Sciatic nerve (tissue), 2 donors: ENCODE data around the gene BACH2. TPM values are rescaled to one million over a fixed set of nuclear protein-coding genes. Genes with fewer than 3 reads are reported as not detected.

ENCODE experiments used
- ATAC-seq: fragments of 200-7000 bp; cut with Tn5 transposase; one replicate; pipeline ENCODE4 v1.9.1; 2020; ENCODE audit warnings: mild to moderate bottlenecking, moderate library complexity
- DNase-seq: peaks from one replicate; pipeline ENCODE4 v3.0.0-alpha.2; 2020; ENCODE audit warnings: low spot score
- intact Hi-C: fragments of 100-400 bp; cut with DNase I; formaldehyde crosslinking; loops from one replicate; pipeline ENCODE4 v1.14.2; 2022
- total RNA-seq: library from RNA; stranded (reverse); fragmentation: NEBNext Ultra II Directional; extraction: Animal tissue kit (Norgen Biotek cat#: 25700); gene quantifications from one replicate; pipeline ENCODE4 v1.2.1, GENCODE V29; 2021
- donor health status: DM: no; HTN: no; CAD: no.
- donor health status: DM: no; HTN: no; CAD: no.

Gene BACH2
- total RNA-seq, 1 donor from 2014 or later, result 25.3 TPM

DNA sequence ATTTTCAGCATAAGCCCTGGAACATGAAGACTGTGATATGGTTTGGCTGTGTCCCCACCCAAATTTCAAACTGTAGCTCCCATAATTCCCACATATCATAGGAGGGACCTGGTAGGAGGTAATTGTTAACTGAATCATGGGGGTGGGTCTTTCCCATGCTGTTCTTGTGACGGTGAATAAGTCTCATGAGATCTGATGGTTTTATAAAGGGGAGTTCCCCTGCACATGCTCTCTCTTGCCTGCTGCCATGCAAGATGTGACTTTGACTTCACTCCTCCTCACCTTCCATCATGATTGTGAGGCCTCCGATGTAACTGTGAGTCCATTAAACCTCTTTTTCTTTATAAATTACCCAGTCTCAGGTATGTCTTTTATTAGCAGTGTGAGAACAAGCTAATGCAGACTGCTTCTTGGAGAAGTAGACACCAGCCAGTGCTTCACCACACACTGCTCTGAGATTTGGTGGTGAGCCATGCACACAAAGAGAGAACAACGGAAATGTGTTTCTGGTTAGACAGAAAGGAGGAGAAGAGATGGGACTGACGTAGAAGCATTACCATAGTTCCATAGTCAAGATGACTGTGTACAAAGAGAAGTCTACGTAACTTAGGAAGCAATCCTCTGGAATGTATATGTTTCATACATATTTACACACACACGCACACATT, 97.8 kb downstream of the BACH2 start:
- no peak for ATAC-seq
- intact Hi-C loops, result no loop called here

DNA sequence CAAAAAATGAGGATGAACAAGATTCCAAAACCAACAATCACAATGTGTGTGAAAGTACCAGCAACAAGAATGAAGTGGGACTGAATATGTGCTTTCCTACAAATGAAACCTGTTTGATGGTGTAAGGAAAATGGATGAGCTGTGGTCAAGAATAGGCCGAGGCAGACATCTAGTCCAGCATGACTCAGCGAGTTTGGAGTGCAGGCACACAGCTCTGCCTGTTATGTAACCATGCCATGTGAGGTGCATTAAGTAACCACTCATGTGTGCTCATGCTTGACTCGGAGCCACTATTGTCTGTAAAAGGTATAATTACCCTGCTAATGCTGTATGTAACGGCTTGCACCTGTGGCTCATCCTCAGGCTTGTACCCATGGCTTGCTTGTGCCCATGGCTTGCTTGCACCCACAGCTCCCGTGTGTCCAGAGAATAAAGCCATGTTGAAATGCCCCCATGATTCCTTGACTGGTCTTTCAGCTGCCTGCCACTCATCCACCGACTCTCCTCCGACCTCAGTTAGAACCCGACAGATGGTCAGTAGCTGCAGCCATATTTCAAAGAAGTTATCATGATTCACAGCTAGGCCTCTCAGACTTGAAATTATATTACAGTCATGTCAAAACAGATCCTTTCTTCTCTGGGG, 98.7 kb downstream of the BACH2 start:
- no peak for DNase-seq
- peak; percentile 64 for ATAC-seq
- intact Hi-C loops, result no loop called here

More for the DNA sequence above, 97.8 kb downstream of the BACH2 start:
- no peak for DNase-seq

DNA sequence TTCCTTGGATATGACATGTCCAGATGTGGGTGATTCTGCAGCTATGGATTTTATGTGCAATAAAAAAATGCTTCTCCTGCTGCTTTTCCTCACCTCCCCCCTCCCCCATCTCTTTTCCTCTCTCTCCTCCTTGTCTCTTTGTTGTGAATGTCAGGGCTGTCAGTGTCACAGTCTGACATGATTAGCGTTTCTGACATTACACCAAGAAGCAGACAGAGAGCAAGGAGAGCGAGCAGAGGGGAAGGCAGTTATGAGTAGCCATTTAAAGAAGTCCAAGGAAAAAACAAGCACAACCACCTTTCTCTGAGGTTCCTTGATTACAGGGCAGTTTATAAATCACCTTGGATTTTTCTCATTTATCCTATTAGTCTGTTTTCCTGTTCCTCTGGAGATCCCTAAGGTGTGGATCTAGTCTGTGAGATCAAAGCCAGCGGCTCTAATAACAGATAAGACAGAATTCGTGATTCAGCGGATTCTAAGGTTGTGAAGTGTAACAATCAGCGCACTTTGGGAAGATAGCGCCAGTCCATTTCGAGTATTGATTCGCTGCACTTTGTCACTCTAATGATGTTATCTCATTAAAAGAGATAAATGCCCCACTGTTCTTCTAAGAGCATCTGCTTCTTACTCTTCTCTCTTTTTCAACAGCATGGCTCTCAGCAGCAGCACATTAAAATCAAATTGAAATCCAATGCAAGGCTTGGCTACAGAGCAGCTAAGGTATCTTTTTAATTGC, 101.4 kb downstream of the BACH2 start:
- DNase-seq (no peak), ATAC-seq (no peak)
- intact Hi-C loops, result no loop called here

DNA sequence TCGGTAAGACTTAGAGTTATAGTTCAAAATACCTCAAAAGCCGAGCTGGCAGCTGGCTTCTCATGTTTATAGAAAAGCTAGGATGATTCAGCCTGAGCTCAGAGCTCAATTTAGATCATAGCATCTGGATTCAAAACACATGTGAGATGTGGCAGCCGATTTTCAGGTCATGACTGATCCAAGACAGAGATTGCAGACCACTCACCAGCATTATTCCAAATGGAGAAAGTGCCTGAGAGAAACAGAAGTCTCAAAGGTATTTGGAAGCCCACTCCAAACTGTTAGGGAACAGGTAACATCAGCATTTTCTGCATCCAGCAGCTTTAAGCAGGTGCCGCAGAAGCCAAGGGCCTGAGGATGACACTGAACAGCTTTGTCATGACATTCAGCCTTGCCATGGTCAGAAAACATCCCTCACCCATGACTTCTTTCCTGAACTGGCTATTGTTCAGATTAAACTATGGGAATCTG, 102.2 kb downstream of the BACH2 start:
- no peak for ATAC-seq
- no peak for DNase-seq
- intact Hi-C loops, result no loop called here

DNA sequence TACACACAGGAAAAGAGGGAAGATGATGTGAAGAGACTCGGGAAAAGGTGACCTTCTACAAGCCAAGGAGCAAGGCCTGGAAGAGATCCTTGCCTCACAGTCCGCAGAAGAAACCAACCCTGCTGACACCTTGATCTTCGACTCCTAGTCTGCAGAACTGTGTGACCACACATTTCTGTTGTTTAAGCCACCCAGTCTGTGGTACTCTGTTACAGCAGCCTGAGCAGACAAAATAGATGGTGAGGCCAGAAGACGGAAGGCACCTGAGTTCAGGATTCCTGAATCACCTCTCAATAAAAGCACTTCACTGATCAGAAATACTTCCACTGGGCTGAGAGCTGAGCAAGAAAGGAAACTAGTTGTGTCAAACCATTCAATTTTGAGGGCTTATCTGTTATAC, 103.3 kb downstream of the BACH2 start:
- intact Hi-C loops, result no loop called here
- ATAC-seq (no peak), DNase-seq (no peak)

GRCh38 chr6:90192857-90193256, 103.8 kb downstream of the BACH2 start:
- ATAC-seq (no peak), DNase-seq (no peak)
- intact Hi-C loops, result no loop called here

GRCh38 chr6:90190752-90191395, 105.8 kb downstream of the BACH2 start:
- intact Hi-C loops, result no loop called here
- ATAC-seq, result no peak

GRCh38 chr6:90190131-90190530, 106.5 kb downstream of the BACH2 start:
- ATAC-seq (no peak), DNase-seq (no peak)
- intact Hi-C loops, result no loop called here

More at GRCh38 chr6:90190752-90191395, 105.8 kb downstream of the BACH2 start:
- DNase-seq, result no peak

- intact Hi-C loops, result no loop called here
- DNase-seq, result no peak
- peak; percentile 62 for ATAC-seq
These were observed 109.1 kb downstream of the BACH2 start for GRCh38 chr6:90187437-90188121.

- ATAC-seq (no peak), DNase-seq (no peak)
- intact Hi-C loops, result no loop called here
These were observed 109.8 kb downstream of the BACH2 start for GRCh38 chr6:90186637-90187371.

DNA sequence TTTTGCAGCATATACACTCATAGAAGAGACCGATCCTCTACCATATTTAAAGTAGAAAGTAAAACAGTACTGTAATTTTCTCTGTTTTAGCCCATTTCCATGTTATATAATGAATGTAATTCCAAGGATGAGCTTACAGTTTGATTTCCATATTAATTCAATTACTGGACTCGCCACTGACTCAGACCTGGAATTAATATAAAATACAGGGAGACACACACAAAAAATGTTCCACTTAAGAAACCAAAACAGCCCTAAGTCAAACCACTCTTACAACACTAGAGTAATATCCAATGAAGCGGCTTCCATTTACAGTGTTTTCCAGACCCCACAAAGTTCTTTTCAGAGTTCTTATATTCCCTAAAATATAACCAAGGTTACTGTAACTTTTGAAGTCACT, 110.6 kb downstream of the BACH2 start:
- DNase-seq, result no peak
- intact Hi-C loops, result no loop called here
- ATAC-seq, result no peak

- DNase-seq (no peak), ATAC-seq (no peak)
- intact Hi-C loops, result no loop called here
These were observed 112.0 kb downstream of the BACH2 start for GRCh38 chr6:90184334-90185298.

- ATAC-seq (no peak), DNase-seq (no peak)
- intact Hi-C loops, result no loop called here
These were observed 112.9 kb downstream of the BACH2 start for GRCh38 chr6:90183587-90184333.

- no peak for ATAC-seq
- intact Hi-C loops, result no loop called here
- DNase-seq, result no peak
These were observed 116.1 kb downstream of the BACH2 start for GRCh38 chr6:90180526-90180925.

- intact Hi-C loops, result no loop called here
- ATAC-seq, result no peak
- DNase-seq, result no peak
These were observed 117.2 kb downstream of the BACH2 start for GRCh38 chr6:90179190-90180169.
